Nephron (organoid): ENCODE results near the gene ARFIP2.

Source experiments
- H3K27ac Mint-ChIP-seq, 3 experiments: 2 replicates each; pipeline ENCODE4 v1.8.0; 2020; ENCODE audit warnings: mixed read lengths in 3 of 3, mild to moderate bottlenecking in 2 of 3, moderate library complexity in 1 of 3
- H3K27me3 Mint-ChIP-seq: 2 replicates; pipeline ENCODE4 v1.8.0; 2021; ENCODE audit warnings: low read depth, mild to moderate bottlenecking, moderate library complexity, mixed read lengths
- H3K36me3 Mint-ChIP-seq: 2 replicates; pipeline ENCODE4 v1.8.0; 2020; ENCODE audit warnings: low read depth, mixed read lengths
- H3K4me1 Mint-ChIP-seq: 2 replicates; pipeline ENCODE4 v1.8.0; 2020; ENCODE audit warnings: mixed read lengths
- H3K4me3 Mint-ChIP-seq, 3 experiments: 2 replicates each; pipeline ENCODE4 v1.8.0; 2020; ENCODE audit warnings: mild to moderate bottlenecking in 3 of 3, mixed read lengths in 3 of 3, moderate library complexity in 2 of 3
- H3K9me3 Mint-ChIP-seq: 2 replicates; pipeline ENCODE4 v1.8.0; 2020; ENCODE audit warnings: mixed read lengths
- TF ChIP-seq, protein P1 (sequence below), 3 experiments: fragments of 200-600 bp; sonication (generic); IDR thresholded peaks; one replicate each; pipeline ENCODE4 v1.5.0; 2021; ENCODE audit warnings: antibody characterized with exemption in 3 of 3; ENCODE audit not compliant: unreplicated experiment in 3 of 3

Gene ARFIP2

DNA sequence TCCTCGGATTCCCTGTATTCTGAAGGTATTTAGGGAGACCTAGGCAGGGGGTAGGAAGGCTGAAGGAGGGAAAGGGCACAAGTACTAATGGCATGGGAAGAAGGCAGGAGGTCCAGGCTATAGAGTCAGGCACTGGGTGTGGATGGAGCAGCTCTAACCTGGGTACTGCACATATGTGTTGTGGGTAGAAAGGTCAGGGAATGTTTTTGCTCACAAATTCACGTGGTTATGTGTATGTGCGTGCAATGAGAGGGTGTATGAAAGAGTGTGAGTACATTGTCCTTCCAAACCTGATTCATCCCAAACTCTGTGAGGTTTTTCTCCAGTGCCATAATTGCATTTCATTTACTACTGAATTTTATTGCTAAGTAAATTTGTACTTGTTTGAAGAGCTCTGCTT is 39.1 kb upstream of the ARFIP2 start:
- TF ChIP-seq, protein P1, sequence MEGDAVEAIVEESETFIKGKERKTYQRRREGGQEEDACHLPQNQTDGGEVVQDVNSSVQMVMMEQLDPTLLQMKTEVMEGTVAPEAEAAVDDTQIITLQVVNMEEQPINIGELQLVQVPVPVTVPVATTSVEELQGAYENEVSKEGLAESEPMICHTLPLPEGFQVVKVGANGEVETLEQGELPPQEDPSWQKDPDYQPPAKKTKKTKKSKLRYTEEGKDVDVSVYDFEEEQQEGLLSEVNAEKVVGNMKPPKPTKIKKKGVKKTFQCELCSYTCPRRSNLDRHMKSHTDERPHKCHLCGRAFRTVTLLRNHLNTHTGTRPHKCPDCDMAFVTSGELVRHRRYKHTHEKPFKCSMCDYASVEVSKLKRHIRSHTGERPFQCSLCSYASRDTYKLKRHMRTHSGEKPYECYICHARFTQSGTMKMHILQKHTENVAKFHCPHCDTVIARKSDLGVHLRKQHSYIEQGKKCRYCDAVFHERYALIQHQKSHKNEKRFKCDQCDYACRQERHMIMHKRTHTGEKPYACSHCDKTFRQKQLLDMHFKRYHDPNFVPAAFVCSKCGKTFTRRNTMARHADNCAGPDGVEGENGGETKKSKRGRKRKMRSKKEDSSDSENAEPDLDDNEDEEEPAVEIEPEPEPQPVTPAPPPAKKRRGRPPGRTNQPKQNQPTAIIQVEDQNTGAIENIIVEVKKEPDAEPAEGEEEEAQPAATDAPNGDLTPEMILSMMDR (IDR thresholded peaks at IDR 0.05; ENCODE audit: unreplicated experiment in 3 of 3): no peak
- Mint-ChIP-seq H3K4me1 (no peaks in the 10 kb centered on the region), H3K4me3 (no peak overlapping the region), H3K27ac (no peak overlapping the region), H3K27me3 (no peaks in the 10 kb centered on the region), H3K9me3 (peaks cover 3% of the 10 kb centered on the region), H3K36me3 (peaks cover 54% of the 10 kb centered on the region)

DNA sequence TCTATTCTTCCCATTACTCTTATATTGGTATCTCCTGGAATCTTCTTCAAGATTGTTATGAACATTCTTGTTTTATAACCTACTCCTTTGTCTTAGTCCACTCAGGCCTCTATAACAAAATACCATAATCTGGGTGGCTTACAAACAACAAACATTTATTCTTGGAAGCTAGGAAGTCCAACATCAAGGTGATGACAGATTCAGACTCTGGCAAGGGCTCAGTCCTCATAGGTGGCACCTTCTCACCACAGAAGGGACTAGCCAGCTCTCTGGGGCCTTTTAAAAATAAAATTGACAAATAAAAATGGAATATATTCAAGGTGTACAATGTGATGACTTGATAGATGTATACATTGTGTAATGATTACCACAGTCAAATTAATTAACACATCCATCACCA is 35.7 kb upstream of the ARFIP2 start:
- peaks cover 76% of the 10 kb centered on the region for H3K36me3 Mint-ChIP-seq
- no peak overlapping the region for H3K27ac Mint-ChIP-seq
- H3K9me3 Mint-ChIP-seq: peaks cover 7% of the 10 kb centered on the region
- no peaks in the 10 kb centered on the region for H3K27me3 Mint-ChIP-seq
- H3K4me1 Mint-ChIP-seq: no peaks in the 10 kb centered on the region
- H3K4me3 Mint-ChIP-seq: no peak overlapping the region
- TF ChIP-seq, protein P1 (IDR thresholded peaks at IDR 0.05; ENCODE audit: unreplicated experiment in 3 of 3): no peak

DNA sequence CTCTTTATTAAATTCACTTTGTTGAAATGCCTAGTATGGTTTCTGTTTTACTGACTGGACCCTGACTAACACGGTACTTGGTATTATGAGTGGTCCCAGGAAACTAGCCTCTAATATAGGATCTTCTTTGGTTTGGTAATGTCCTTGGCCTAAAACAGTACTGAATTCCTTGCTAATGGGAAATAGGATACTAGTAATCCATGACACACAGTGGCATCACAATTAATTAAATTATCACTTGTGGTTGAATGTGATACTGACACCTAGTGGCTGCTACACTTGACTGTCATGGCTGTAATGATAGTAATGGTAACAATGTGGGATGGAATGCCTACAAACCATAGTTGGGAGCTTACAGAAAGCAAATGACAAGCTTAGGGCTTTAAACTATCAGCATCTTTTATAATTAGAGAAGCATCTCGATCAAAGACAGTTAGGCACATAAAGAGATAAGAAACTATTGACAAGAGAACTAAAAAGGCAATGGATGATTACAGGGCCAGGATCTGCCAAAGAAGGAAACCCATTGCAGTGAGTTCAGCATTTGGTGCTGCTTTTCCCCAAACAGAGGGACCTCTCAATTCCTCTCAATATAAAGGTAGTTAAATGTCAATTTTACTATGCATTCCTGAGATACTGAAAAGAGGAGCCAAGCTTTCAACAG is 24.6 kb upstream of the ARFIP2 start:
- H3K27ac Mint-ChIP-seq: no peak overlapping the region

DNA sequence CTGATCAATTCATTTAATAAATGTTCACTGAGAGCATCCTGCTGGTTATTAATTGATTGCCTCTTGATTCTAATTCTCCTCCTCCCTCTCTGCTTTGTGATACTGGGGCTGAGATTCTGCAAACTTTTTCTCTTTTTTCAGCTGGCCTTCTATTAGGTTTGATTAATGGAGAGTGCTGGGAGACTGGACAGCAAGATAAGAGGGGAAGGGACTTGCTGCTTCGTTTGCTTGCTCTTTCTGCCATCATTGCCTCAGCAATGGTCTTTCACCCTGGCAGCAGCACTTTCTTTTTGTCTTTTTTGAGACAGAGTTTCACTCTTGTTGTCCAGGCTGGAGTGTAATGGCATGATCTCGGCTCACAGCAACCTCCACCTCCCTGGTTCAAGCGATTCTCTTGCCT is 23.0 kb upstream of the ARFIP2 start:
- Mint-ChIP-seq H3K9me3 (no peaks in the 10 kb centered on the region), H3K27ac (no peak overlapping the region), H3K36me3 (peaks cover 6% of the 10 kb centered on the region), H3K4me1 (no peaks in the 10 kb centered on the region), H3K27me3 (no peaks in the 10 kb centered on the region), H3K4me3 (no peak overlapping the region)
- TF ChIP-seq, protein P1 (IDR thresholded peaks at IDR 0.05; ENCODE audit: unreplicated experiment in 3 of 3): no peak

More for the DNA sequence above, 24.6 kb upstream of the ARFIP2 start:
- no peaks in the 10 kb centered on the region for H3K4me1 Mint-ChIP-seq
- H3K27me3 Mint-ChIP-seq: no peaks in the 10 kb centered on the region
- TF ChIP-seq, protein P1 (IDR thresholded peaks at IDR 0.05; ENCODE audit: unreplicated experiment in 3 of 3): peak; percentile 68 to 87 (median 77)
- peaks cover 12% of the 10 kb centered on the region for H3K36me3 Mint-ChIP-seq
- no peaks in the 10 kb centered on the region for H3K9me3 Mint-ChIP-seq
- H3K4me3 Mint-ChIP-seq: no peak overlapping the region

DNA sequence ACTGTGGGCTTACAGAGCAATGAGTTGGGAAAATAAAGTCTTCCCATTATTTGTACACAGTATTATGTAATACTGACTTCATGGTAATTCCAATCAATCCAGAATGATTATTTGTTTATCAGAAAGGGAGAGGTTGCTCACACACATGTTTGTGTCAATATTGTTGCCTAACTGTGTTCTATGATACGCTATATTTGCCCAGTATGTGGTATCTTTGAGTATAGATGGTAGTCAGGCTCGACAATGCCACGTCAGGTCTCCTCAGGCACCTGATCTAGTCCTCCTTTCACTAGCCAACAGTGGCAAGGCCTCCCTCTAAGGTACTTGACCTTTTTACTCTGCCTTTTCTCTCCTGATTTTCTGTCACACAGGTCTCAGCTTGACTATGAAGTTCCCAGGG is 21.3 kb upstream of the ARFIP2 start:
- TF ChIP-seq, protein P1 (IDR thresholded peaks at IDR 0.05; ENCODE audit: unreplicated experiment in 3 of 3): no peak
- Mint-ChIP-seq H3K9me3 (no peaks in the 10 kb centered on the region), H3K27me3 (no peaks in the 10 kb centered on the region), H3K36me3 (peaks cover 6% of the 10 kb centered on the region), H3K4me3 (no peak overlapping the region), H3K27ac (no peak overlapping the region), H3K4me1 (no peaks in the 10 kb centered on the region)

DNA sequence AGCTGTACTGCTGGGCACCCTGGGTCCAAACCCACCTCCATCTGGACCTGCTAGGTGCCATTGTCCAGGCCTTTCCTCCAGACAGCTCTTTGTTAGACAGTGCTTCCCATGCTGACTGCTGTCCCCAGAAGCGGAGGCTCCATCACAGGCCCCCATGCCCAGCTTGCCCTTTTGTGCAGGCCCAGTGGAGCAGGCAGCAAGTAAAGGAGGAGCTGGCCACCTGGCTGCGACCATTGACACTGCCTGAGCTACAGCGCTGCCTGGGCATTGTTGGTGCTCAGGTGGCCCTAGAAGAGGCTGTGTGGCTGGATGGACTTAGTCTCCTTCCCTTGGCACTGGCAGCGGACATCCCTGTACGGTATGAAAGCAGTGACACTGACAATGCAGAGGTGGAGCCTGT is 17.4 kb upstream of the ARFIP2 start:
- Mint-ChIP-seq H3K4me3 (no peak overlapping the region), H3K4me1 (no peaks in the 10 kb centered on the region), H3K9me3 (no peaks in the 10 kb centered on the region), H3K36me3 (peaks cover 9% of the 10 kb centered on the region), H3K27me3 (no peaks in the 10 kb centered on the region), H3K27ac (no peak overlapping the region)
- TF ChIP-seq, protein P1 (IDR thresholded peaks at IDR 0.05; ENCODE audit: unreplicated experiment in 3 of 3): no peak
